Astrocyte of the spinal cord (primary cell): ENCODE data around the gene PRKG1.
"Not testable (repeated sequence)": the region's sequence is repeated elsewhere in the genome, so short reads cannot be mapped to it uniquely, and the experiment has no call there.

Source experiments
- DNase-seq: peaks from one replicate; pipeline ENCODE4 v3.0.0; 2011; ENCODE audit warnings: low read depth, low spot score
- H3K4me3 ChIP-seq: 2 replicates; pipeline ENCODE4 v1.5.1; 2011; ENCODE audit warnings: low read depth, mild to moderate bottlenecking, low read length, moderate library complexity
- in situ Hi-C: cut with HindIII; loops from 2 replicates; pipeline ENCODE4 v1.10.0; 2017; ENCODE audit warnings: low sequenced_read_pairs
- TF ChIP-seq, protein P1 (sequence below): IDR thresholded peaks from 2 replicates; pipeline ENCODE4 v1.5.1; 2012; ENCODE audit warnings: low read depth, mild to moderate bottlenecking, low read length, inconsistent platforms

Gene PRKG1

GRCh38 chr10:51156926-51157325, 82.6 kb downstream of the PRKG1 start:
- DNase-seq, result peak; percentile 51
- no peak overlapping the region for H3K4me3 ChIP-seq
- in situ Hi-C loops, result no loop called here
- TF ChIP-seq, protein P1, sequence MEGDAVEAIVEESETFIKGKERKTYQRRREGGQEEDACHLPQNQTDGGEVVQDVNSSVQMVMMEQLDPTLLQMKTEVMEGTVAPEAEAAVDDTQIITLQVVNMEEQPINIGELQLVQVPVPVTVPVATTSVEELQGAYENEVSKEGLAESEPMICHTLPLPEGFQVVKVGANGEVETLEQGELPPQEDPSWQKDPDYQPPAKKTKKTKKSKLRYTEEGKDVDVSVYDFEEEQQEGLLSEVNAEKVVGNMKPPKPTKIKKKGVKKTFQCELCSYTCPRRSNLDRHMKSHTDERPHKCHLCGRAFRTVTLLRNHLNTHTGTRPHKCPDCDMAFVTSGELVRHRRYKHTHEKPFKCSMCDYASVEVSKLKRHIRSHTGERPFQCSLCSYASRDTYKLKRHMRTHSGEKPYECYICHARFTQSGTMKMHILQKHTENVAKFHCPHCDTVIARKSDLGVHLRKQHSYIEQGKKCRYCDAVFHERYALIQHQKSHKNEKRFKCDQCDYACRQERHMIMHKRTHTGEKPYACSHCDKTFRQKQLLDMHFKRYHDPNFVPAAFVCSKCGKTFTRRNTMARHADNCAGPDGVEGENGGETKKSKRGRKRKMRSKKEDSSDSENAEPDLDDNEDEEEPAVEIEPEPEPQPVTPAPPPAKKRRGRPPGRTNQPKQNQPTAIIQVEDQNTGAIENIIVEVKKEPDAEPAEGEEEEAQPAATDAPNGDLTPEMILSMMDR, result no peak

GRCh38 chr10:51158832-51159231, 84.5 kb downstream of the PRKG1 start:
- no peak for DNase-seq
- no peak overlapping the region for H3K4me3 ChIP-seq
- in situ Hi-C loops, result no loop called here
- TF ChIP-seq, protein P1, result no peak

- in situ Hi-C loops, result no loop called here
- DNase-seq, result no peak
Observed at GRCh38 chr10:51159841-51160240, 85.6 kb downstream of the PRKG1 start.

GRCh38 chr10:51162002-51162401, 87.7 kb downstream of the PRKG1 start:
- in situ Hi-C loops, result no loop called here
- TF ChIP-seq, protein P1, result no peak
- H3K4me3 ChIP-seq, result no peak overlapping the region
- peak; percentile 10 for DNase-seq

More at GRCh38 chr10:51159841-51160240, 85.6 kb downstream of the PRKG1 start:
- no peak overlapping the region for H3K4me3 ChIP-seq
- TF ChIP-seq, protein P1, result no peak

DNA sequence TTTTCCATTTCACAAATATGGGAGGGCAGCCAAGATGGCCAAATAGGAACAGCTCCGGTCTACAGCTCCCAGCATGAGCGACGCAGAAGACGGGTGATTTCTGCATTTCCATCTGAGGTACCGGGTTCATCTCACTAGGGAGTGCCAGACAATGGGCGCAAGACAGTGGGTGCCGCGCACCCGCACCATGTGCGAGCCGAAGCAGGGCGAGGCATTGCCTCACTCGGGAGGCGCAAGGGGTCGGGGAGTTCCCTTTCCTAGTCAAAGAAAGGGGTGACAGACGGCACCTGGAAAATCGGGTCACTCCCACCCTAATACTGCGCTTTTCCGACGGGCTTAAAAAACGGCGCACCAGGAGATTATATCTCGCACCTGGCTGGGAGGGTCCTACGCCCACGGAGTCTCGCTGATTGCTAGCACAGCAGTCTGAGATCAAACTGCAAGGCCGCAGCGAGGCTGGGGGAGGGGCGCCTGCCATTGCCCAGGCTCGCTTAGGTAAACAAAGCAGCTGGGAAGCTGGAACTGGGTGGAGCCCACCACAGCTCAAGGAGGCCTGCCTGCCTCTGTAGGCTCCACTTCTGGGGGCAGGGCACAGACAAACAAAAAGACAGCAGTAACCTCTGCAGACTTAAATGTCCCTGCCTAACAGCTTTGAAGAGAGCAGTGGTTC, 89.2 kb downstream of the PRKG1 start:
- in situ Hi-C loops, H3K4me3 ChIP-seq, DNase-seq: not testable (repeated sequence)

DNA sequence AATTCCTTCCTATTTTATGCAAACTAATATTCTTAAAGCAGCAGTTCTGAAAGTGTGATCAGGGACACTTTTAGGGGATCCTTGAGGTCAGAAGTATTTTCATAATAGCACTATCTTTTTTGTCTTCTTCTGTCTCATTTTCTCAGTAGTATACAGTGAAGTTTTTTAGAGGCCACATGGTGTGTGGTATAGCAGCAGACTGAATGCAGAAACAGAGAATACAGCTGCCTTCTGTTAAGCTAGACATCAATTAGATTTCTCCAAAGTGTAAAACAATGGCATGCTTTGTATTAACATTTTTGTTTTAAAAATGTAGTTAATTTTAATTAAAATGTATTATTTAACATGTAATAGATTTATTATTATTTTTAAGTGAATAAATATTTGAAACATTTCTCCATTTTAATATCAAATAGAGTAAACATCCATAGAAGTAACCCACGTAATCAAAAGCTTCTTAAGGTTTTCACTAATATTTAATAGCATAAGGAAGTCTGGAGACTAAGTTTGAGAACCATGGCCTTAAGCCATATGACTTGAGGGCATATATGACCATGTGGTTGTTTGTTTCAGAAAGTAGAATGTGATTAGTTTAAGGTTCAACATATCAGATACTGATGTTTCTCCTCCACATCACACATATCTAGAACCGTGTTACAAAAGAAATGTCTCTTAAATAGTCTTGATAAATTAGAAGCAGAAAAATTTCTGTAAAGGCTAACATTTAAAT, 94.0 kb downstream of the PRKG1 start:
- TF ChIP-seq, protein P1, result no peak
- H3K4me3 ChIP-seq, result no peak overlapping the region
- in situ Hi-C loops, result no loop called here
- DNase-seq, result no peak

DNA sequence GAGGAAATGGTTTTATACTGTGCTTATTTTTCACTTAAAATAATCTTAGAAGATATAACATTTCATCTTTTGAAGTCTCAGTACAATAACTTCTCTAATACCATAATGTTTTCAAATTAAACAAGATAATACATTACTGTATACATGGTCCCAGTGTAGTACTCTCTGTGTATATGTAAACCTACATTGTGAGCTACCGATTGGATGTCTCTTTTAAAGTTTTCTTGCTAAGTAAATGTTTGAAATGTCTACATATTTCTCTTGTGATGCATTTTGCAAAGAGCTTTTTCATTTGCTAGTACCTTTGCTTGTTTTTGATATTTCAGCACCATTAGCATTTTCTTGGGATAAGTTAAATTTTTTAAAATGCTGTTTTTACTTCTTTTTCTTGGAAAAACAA, 94.8 kb downstream of the PRKG1 start:
- no peak for DNase-seq
- no peak overlapping the region for H3K4me3 ChIP-seq
- TF ChIP-seq, protein P1, result no peak
- in situ Hi-C loops, result no loop called here
